Left forelimb (tissue), 1 donor: Measurements from ENCODE around the gene ASIP.
A peak's percentile ranks its signal among the peaks of the same experiment; 100 is the strongest.

Experiments used
- DNase-seq: peaks from one replicate; pipeline ENCODE4 v3.0.0-alpha.2; 2018; ENCODE audit warnings: low spot score

The ASIP gene

DNA sequence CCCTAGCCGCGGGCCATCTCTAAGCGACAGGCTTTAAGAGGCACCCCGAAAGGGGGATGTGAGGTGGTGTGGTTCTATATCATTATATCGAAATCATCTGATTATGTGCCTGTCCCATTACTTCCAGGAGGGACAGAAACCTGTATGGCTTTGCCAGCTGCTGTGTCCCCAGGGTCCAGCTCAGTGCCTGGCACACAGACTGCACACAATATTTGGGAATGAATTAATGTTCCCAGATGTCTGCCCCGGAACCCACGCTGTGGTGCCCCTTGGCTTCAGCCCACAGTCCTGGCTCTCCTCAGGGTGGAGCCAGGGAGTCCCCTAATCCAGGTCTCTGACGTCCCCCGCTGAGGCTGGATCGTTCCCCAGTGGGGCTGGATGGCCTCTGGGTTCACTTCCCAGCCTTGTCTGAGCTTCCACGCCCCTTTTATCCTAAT lies 70.8 kb downstream of the ASIP start:
- no peak for DNase-seq

DNA sequence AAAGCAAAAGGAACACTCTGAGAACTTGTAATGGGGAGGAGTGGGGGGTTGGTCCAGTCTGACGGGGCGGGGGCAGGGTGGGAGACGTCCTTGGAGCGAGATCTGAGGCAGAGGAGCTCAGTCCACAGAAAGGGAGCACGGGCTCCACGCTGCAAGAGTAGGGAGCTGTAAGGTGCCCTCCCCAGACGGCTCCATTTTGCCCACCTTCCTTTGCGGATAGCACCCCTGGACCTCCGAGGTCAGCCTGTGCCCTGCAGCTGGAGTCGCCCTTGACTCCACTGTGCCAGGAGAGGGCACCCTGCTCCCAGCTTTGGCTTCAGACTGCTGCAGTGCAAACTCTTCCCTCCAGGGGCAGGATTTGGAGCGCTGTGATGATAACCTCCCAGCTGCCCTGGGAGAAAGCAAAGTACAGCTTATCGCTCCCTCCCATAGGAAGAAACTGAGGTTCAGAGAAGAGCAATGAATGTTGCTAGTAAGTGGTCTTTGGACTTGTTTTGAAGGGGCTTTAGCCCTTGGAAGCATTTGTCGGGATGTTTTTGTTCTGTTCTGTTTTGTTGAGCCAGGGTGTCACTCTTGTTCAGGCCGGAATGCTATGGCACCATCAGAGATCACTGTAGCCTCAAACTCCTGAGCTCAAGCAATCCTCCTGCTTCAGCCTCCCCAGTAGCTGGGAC lies 71.5 kb downstream of the ASIP start:
- peak; percentile 81 for DNase-seq

DNA sequence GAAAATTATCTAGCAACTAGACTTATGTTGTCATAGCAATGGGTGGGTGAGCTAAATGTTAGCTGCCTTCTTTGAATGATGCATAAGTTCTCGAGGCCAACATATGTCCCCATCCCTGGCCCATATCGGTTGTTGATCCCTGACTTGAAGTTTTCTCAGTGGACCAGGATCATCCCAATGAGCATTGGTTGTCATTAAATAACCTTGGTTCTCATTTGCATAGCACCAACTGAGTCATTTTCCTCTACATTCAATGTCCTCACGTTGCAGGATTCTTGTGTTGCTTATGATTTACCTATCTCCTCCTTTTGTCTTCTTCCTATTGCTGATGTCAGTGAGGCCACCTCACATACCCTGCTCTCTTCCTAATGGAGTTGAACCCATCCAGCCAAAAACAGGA lies 74.0 kb downstream of the ASIP start:
- no peak for DNase-seq

DNA sequence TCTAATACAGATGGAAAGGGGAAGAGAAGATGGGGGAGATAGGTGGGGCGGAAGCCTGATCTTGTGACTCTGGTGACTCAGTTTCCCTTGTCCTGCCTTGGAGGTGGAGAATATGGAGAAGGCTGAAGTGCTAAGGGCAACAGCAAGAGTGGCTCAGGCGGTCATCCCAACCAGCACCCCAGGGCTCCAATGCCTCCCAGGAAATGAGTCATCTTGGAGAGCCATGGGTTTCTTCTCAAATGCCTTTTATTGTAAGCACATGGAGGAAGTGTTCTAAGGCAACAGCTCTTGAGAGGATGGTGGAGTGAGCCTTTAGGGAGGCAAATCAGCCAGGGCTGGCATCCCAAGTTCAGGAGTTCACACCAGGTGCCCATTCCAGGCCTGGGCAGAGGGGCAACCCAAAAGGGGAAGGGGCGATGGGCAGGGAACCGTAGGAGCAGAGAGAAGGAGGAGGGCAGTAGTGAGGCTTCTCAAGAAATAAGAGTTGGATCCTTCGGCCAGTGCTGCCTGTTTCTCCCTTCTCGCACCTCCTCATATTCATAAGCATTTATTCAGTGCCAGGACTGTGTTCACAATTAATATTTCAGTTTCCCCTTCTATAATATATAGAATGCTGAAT lies 75.1 kb downstream of the ASIP start:
- DNase-seq, result no peak
